Measurements from ENCODE around the gene STKLD1. TPM values are rescaled to one million over a fixed set of nuclear protein-coding genes. Genes with fewer than 3 reads are reported as not detected.

The STKLD1 gene
- total and polyA plus RNA-seq, 2 donors (not counting 1 experiment from before 2014, with no cell fraction given) = 0.18 to 1.1 TPM

DNA sequence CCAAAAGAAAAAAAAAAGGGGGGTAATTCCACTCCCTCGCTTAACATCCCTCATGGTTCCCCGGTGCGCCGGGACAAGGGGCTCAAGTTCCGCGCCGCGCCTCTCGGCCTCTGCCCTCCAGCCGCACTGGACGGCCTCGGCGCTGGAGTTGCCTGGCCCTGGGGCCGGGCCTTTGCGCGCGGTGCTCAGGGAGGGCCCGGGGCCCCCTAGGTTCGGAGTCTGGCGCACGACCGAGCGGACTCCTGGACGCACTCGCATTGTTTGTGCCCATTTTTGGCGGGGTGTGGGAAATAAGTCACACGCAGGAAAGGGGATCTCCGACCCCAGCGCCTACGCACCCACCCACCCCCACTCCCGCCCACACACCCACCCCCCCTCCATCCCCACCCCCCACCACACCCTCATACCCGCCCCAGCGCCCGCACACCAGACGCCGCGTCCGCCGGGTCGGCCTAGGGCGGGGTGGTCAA lies 28.6 kb upstream of the STKLD1 start:
- DNase-seq (no peak), ATAC-seq (ENCODE audit: low read depth) (peak; percentile 59)
- WGBS (ENCODE audit: insufficient coverage) = under 1% methylated on average over 24 of the region's 41 CpGs
- intact Hi-C loops (cut with micrococcal nuclease) = loop anchor here (5.0 kb wide), 1 partner anchor 130 kb away; the partner anchor contains the start of gene SLC2A6
- Histone ChIP-seq H3K9me3 (ENCODE audit: control extremely low read depth in 1 of 3, control insufficient read depth in 2 of 3, insufficient read depth in 1 of 3, low read length in 2 of 3) (peaks cover 0 to 5% (median 0%) of the 10 kb centered on the region in 3 donors), H3K4me2 (replicated peaks; ENCODE audit: low read depth, low read length, poor library complexity, severe bottlenecking) (peak overlapping the region; percentile 93), H4K20me1 (ENCODE audit: control insufficient read depth, insufficient read depth, low read length, poor library complexity, severe bottlenecking) (peaks cover 36% of the 10 kb centered on the region), H3K4me3 (ENCODE audit: control extremely low read depth in 1 of 5, extremely low read depth in 1 of 5, insufficient read depth in 1 of 5, low read depth in 2 of 5, low read length in 4 of 5) (peak overlapping the region; percentile 31 to 96 (median 92)), H2AFZ (ENCODE audit: insufficient read depth, low read depth, low read length, poor library complexity, severe bottlenecking) (peak overlapping the region; percentile 83), H3K79me2 (ENCODE audit: control insufficient read depth, insufficient read depth, low read length) (peaks cover 42% of the 10 kb centered on the region), H3K27me3 (replicated peaks in 1 of 4; ENCODE audit: control extremely low read depth in 1 of 4, control insufficient read depth in 3 of 4, insufficient read depth in 4 of 4, low read length in 3 of 4) (no peaks in the 10 kb centered on the region), H3K9ac (ENCODE audit: low read length) (peak overlapping the region; percentile 93), H3K27ac (ENCODE audit: low read length in 2 of 2) (peak overlapping the region; percentile 87 to 90), H3K4me1 (ENCODE audit: control insufficient read depth in 2 of 2, insufficient read depth in 2 of 2, low read length in 2 of 2) (peaks cover 21 to 30% of the 10 kb centered on the region in 2 donors), H3K36me3 (replicated peaks in 1 of 2; ENCODE audit: control extremely low read depth in 1 of 2, control insufficient read depth in 1 of 2, extremely low read depth in 1 of 2, insufficient read depth in 2 of 2, low read length in 1 of 2) (peaks cover 0 to 66% of the 10 kb centered on the region in 2 experiments)
- H3K27me3 Mint-ChIP-seq = no peaks in the 10 kb centered on the region
- TF ChIP-seq, protein P1, sequence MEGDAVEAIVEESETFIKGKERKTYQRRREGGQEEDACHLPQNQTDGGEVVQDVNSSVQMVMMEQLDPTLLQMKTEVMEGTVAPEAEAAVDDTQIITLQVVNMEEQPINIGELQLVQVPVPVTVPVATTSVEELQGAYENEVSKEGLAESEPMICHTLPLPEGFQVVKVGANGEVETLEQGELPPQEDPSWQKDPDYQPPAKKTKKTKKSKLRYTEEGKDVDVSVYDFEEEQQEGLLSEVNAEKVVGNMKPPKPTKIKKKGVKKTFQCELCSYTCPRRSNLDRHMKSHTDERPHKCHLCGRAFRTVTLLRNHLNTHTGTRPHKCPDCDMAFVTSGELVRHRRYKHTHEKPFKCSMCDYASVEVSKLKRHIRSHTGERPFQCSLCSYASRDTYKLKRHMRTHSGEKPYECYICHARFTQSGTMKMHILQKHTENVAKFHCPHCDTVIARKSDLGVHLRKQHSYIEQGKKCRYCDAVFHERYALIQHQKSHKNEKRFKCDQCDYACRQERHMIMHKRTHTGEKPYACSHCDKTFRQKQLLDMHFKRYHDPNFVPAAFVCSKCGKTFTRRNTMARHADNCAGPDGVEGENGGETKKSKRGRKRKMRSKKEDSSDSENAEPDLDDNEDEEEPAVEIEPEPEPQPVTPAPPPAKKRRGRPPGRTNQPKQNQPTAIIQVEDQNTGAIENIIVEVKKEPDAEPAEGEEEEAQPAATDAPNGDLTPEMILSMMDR (IDR thresholded peaks at IDR 0.05) = peak; percentile 18
- no peak for TF ChIP-seq EZH2 (IDR thresholded peaks at IDR 0.05; ENCODE audit: borderline replicate concordance, insufficient read depth, low read depth, low read length, poor library complexity, severe bottlenecking)
- H3K9me3 Mint-ChIP-seq (ENCODE audit: insufficient read depth) = no peaks in the 10 kb centered on the region
- CTCF ChIA-PET = interaction anchor here (0.5 to 1.2 kb wide), 4 partner anchors 12 to 774 kb away, joined by 3 to 7 read pairs (median 3); partner anchors contain the start of gene SLC2A6
- H3K27ac Mint-ChIP-seq = peak overlapping the region; percentile 95
- peak overlapping the region; percentile 97 for H3K4me3 Mint-ChIP-seq
- POLR2A ChIA-PET = interaction anchor here (0.6 to 2.3 kb wide), 12 partner anchors 9 to 1106 kb away, joined by 3 to 18 read pairs (median 4); partner anchors contain the start of genes CACFD1, STKLD1, SURF1 and SURF2
- peaks cover 36% of the 10 kb centered on the region for H3K4me1 Mint-ChIP-seq
